Measurements from ENCODE around the gene MAPK1IP1L. TPM values are rescaled to one million over a fixed set of nuclear protein-coding genes. Genes with fewer than 3 reads are reported as not detected.

MAPK1IP1L gene
- total and polyA plus RNA-seq, 2 experiments from 2014 or later, result 79.6 to 97.7 TPM

DNA sequence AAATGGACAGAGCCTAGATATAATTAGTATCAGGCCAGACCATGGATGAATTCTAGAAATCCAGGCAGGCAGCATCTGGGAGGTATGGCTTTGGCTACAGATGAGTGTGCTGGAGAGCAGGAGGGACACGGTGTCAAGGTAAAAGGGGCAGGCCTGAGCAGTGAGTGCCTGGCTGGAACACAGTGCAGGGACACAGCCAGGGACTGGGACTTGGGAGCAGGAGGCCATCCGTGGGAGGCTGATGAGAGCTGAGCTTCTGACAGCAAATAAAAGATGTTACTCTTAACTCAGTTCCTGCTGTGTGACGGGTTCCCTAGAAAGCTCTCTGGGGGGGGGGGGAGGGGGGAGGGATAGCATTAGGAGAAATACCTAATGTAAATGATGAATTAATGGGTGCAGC lies 64.0 kb downstream of the MAPK1IP1L start:
- TF ChIP-seq, protein P1, sequence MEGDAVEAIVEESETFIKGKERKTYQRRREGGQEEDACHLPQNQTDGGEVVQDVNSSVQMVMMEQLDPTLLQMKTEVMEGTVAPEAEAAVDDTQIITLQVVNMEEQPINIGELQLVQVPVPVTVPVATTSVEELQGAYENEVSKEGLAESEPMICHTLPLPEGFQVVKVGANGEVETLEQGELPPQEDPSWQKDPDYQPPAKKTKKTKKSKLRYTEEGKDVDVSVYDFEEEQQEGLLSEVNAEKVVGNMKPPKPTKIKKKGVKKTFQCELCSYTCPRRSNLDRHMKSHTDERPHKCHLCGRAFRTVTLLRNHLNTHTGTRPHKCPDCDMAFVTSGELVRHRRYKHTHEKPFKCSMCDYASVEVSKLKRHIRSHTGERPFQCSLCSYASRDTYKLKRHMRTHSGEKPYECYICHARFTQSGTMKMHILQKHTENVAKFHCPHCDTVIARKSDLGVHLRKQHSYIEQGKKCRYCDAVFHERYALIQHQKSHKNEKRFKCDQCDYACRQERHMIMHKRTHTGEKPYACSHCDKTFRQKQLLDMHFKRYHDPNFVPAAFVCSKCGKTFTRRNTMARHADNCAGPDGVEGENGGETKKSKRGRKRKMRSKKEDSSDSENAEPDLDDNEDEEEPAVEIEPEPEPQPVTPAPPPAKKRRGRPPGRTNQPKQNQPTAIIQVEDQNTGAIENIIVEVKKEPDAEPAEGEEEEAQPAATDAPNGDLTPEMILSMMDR (IDR thresholded peaks at IDR 0.05; ENCODE audit: low read depth, low read length), result no peak
- Histone ChIP-seq H3K36me3 (no peaks in the 10 kb centered on the region), H3K27me3 (no peaks in the 10 kb centered on the region), H3K4me3 (no peak overlapping the region), H3K4me1 (ENCODE audit: low read depth) (no peaks in the 10 kb centered on the region), H3K9me3 (ENCODE audit: low read depth) (no peaks in the 10 kb centered on the region), H3K27ac (no peak overlapping the region)
- DNase-seq (ENCODE audit: low read depth in 1 of 2, low spot score in 1 of 2), result no peak

DNA sequence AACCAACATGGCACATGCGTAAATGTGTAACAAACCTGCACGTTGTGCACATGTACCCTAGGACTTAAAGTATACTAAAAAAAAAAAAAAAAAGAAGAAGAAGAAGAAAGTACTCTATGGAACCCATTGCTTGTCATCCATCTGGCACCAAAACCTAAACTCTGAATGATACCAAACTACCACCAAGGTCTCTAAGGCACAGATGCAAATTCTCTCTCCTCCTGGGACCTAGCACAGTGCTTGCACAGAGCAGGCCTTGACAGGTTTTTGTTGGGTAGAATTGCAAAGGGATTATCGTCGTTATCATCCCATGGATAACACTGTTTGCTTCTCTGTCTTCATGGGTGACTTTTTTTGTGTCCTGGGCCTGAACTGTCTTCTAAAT lies 64.4 kb downstream of the MAPK1IP1L start:
- TF ChIP-seq, protein P1 (IDR thresholded peaks at IDR 0.05; ENCODE audit: low read depth, low read length), result no peak
- H3K27me3 ChIP-seq, result no peaks in the 10 kb centered on the region
- H3K27ac ChIP-seq, result no peak overlapping the region
- no peak overlapping the region for H3K4me3 ChIP-seq
- H3K4me1 ChIP-seq (ENCODE audit: low read depth), result no peaks in the 10 kb centered on the region
- no peaks in the 10 kb centered on the region for H3K36me3 ChIP-seq
- H3K9me3 ChIP-seq (ENCODE audit: low read depth), result no peaks in the 10 kb centered on the region
- DNase-seq (ENCODE audit: low read depth in 1 of 2, low spot score in 1 of 2), result no peak

DNA sequence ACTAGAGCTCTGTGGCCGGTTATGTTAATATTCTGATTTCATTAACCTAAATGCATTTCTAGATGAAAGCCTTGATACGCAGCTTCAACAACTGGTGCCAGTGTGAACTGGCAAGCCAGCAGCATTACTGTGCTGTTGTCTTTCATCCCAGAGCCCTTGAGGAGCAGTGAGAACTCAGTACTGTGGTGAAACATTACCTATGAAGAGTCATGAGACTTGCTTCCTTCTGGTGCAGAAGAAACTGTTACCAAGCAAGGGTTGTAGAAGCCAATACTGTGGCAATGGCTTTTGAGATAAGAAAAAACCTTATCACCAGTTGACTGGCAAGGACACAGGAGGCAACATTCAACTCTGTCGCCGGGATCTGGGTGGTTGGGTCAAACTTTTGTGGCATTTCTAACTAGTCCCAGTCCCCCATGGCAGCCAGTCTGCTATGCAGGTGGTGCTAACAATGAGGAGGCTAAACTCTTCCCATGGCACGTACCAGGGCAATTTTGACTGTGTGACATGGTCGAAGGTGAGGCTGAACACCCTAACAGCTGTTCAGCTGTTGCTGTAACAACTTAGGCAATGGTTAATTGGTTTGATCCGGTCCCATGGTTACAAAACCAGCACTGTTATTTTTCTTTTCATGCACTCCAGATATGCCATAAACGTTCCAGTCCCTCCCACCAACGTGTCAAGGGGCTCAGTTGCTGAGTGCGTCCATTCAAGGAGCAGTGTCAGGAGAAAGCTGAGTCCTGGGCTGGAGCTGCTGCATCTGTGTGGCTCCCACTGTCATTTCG lies 65.0 kb downstream of the MAPK1IP1L start:
- Histone ChIP-seq H3K4me1 (ENCODE audit: low read depth) (no peaks in the 10 kb centered on the region), H3K27me3 (no peaks in the 10 kb centered on the region), H3K9me3 (ENCODE audit: low read depth) (no peaks in the 10 kb centered on the region), H3K36me3 (no peaks in the 10 kb centered on the region), H3K4me3 (no peak overlapping the region), H3K27ac (no peak overlapping the region)
- DNase-seq (ENCODE audit: low read depth in 1 of 2, low spot score in 1 of 2), result no peak
- TF ChIP-seq, protein P1 (IDR thresholded peaks at IDR 0.05; ENCODE audit: low read depth, low read length), result no peak

DNA sequence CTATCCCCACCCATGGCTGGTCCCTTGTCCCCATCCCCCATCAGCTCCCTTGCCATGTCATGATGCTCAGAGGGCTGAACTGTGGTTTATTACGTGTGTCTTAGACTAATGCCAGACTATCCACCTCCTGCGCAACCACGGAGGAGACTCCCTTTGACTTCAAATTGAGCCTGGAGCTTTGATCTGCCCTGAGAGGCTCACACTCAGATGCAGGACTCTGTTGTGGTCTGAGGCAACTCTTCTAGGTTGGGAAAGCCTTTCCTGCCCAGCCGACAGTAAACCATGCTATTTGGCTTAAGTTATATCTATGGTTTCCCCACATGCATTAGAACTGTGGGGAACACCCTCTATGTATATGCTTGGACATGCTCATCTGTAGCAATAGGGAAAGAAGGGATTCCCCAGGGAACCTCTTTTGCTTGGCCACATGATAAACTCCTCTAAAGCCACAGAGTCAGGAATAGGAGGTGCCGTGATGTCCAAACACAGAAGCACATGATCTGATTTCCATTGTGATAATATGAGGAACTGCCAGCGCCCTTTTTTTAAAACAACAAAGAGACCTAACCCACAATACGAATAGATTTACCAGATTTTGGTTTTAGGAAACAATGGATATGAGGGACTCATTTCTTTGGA lies 66.5 kb downstream of the MAPK1IP1L start:
- TF ChIP-seq, protein P1 (IDR thresholded peaks at IDR 0.05; ENCODE audit: low read depth, low read length), result no peak

DNA sequence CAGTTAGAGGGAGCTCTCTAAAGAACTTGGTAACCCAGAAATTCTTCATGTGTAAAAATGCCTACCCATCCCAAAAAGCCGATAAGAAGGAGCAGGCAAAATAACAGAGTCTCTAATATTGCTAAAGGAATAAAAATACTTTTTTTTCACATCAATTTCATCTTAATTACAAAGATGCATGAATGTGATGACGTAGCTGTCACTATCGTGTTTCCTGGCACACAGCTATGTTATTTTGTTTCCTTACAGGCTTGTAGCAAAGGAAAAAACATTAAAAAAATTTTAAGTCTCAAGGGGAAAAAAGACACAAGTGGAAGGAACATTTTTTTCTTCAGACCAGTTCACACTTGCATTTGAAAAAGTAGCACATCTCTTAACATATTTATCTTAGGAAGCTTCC lies 67.3 kb downstream of the MAPK1IP1L start:
- H3K27ac ChIP-seq, result no peak overlapping the region
- no peaks in the 10 kb centered on the region for H3K9me3 ChIP-seq (ENCODE audit: low read depth)
- peaks cover 19% of the 10 kb centered on the region for H3K4me1 ChIP-seq (ENCODE audit: low read depth)
- no peak for DNase-seq (ENCODE audit: low read depth in 1 of 2, low spot score in 1 of 2)
- TF ChIP-seq, protein P1 (IDR thresholded peaks at IDR 0.05; ENCODE audit: low read depth, low read length), result no peak
- H3K4me3 ChIP-seq, result no peak overlapping the region
- no peaks in the 10 kb centered on the region for H3K36me3 ChIP-seq
- no peaks in the 10 kb centered on the region for H3K27me3 ChIP-seq

More for the DNA sequence above, 66.5 kb downstream of the MAPK1IP1L start:
- Histone ChIP-seq H3K4me1 (ENCODE audit: low read depth) (peaks cover 11% of the 10 kb centered on the region), H3K4me3 (no peak overlapping the region), H3K27ac (no peak overlapping the region), H3K27me3 (no peaks in the 10 kb centered on the region), H3K9me3 (ENCODE audit: low read depth) (no peaks in the 10 kb centered on the region), H3K36me3 (no peaks in the 10 kb centered on the region)
- peak in 1 of 2 donors; percentile 80 for DNase-seq (ENCODE audit: low read depth in 1 of 2, low spot score in 1 of 2)

Other genes starting within 250 kb of the MAPK1IP1L start
- gene GCH1, start 148.8 kb upstream of the MAPK1IP1L start, total RNA-seq, result 3.5 and 4.3 TPM in 2 replicates
- gene GCH1, start 148.8 kb upstream of the MAPK1IP1L start, polyA plus RNA-seq, result 2.5 and 3.0 TPM in 2 replicates
- 4.9 and 5.4 TPM in 2 replicates for gene WDHD1, start 24.5 kb upstream of the MAPK1IP1L start, total RNA-seq
- gene WDHD1, start 24.5 kb upstream of the MAPK1IP1L start, polyA plus RNA-seq, result 7.4 and 8.4 TPM in 2 replicates
- 6.0 and 8.5 TPM in 2 replicates for gene SOCS4, start 24.4 kb upstream of the MAPK1IP1L start, total RNA-seq
- gene SOCS4, start 24.4 kb upstream of the MAPK1IP1L start, polyA plus RNA-seq, result 6.5 and 8.4 TPM in 2 replicates
- gene LGALS3, start 77.6 kb downstream of the MAPK1IP1L start, total RNA-seq, result 33.2 and 51.8 TPM in 2 replicates
- 55.3 and 60.3 TPM in 2 replicates for gene LGALS3, start 77.6 kb downstream of the MAPK1IP1L start, polyA plus RNA-seq
- gene DLGAP5, start 139.9 kb downstream of the MAPK1IP1L start, total RNA-seq, result 3.4 and 37.4 TPM in 2 replicates
- gene DLGAP5, start 139.9 kb downstream of the MAPK1IP1L start, polyA plus RNA-seq, result 5.9 and 71.1 TPM in 2 replicates
- 15.3 and 19.2 TPM in 2 replicates for gene FBXO34, start 219.8 kb downstream of the MAPK1IP1L start, total RNA-seq
- 21.1 and 21.7 TPM in 2 replicates for gene FBXO34, start 219.8 kb downstream of the MAPK1IP1L start, polyA plus RNA-seq

Measured in cardiac muscle cell (in vitro differentiated cells and primary cell).